ENCODE data around the gene TBC1D22B. TPM values are rescaled to one million over a fixed set of nuclear protein-coding genes. Genes with fewer than 3 reads are reported as not detected.

TBC1D22B gene
- total and polyA plus RNA-seq, 2 of the 13 experiments (the other 11 are each of a cell fraction or from before 2014, with no cell fraction given): 9.7 to 12.9 TPM

GRCh38 chr6:37366910-37367309, 109.3 kb downstream of the TBC1D22B start (continued):
- TF ChIP-seq ZGPAT (CRISPR knock-in tag; IDR thresholded peaks at IDR 0.05) (peak; percentile 33; the same call in 1 of the 2 replicates), CENPX (CRISPR knock-in tag; IDR thresholded peaks at IDR 0.05) (no peak), ZNF496 (CRISPR knock-in tag; IDR thresholded peaks at IDR 0.05; ENCODE audit: insufficient replicate concordance) (no peak), PITX1 (CRISPR knock-in tag; IDR thresholded peaks at IDR 0.05) (no peak), THRA (CRISPR knock-in tag; IDR thresholded peaks at IDR 0.05; ENCODE audit: borderline replicate concordance) (peak; percentile 71; the same call in 1 of the 2 replicates), NR1H2 (CRISPR knock-in tag; IDR thresholded peaks at IDR 0.05; ENCODE audit: borderline replicate concordance, low read depth) (no peak), NCOA2 (CRISPR knock-in tag; IDR thresholded peaks at IDR 0.05) (peak; percentile 64), TFAP4 (IDR thresholded peaks at IDR 0.05; ENCODE audit: borderline replicate concordance, low read depth) (peak; percentile 33; the same call in 1 of the 2 replicates), MAFF (IDR thresholded peaks at IDR 0.05; ENCODE audit: low read depth, low read length) (0 out of 2 replicates have a peak, but pooled peaks have one; percentile 2), CEBPG (CRISPR knock-in tag; IDR thresholded peaks at IDR 0.05) (peak; percentile 17; the same call in 1 of the 2 replicates), RNF2 (conservative IDR thresholded peaks at IDR 0.05; ENCODE audit: low read depth) (no peak), ATF4 (CRISPR knock-in tag; IDR thresholded peaks at IDR 0.05) (peak in 1 of 2 experiments; percentile 51; a peak in 2 of 4 replicates), CEBPB (IDR thresholded peaks at IDR 0.05; ENCODE audit: borderline replicate concordance, low read depth, low read length) (peak; percentile 92), KLF16 (CRISPR knock-in tag; IDR thresholded peaks at IDR 0.05) (0 out of 4 replicates have a peak, but pooled peaks of 1 of the 2 experiments have one; percentile 30), BCL6 (CRISPR knock-in tag; IDR thresholded peaks at IDR 0.05) (peak; percentile 61; the same call in 1 of the 2 replicates), FOXP1 (IDR thresholded peaks at IDR 0.05) (no peak), FOXP1 (CRISPR knock-in tag; IDR thresholded peaks at IDR 0.05) (peak; percentile 43; the same call in 1 of the 2 replicates), EP300 (IDR thresholded peaks at IDR 0.05; ENCODE audit: low read depth in 2 of 2, low read length in 2 of 2) (peak in 1 of 2 experiments; percentile 12; a peak in 1 of 4 replicates), EP300 (CRISPR knock-in tag; IDR thresholded peaks at IDR 0.05; ENCODE audit: borderline replicate concordance) (no peak), KLF6 (CRISPR knock-in tag; IDR thresholded peaks at IDR 0.05) (0 out of 2 replicates have a peak, but pooled peaks have one; percentile 50), PAXIP1 (CRISPR knock-in tag; conservative IDR thresholded peaks at IDR 0.05) (peak; percentile 35), SRSF9 (IDR thresholded peaks at IDR 0.05; ENCODE audit: borderline replicate concordance, insufficient read depth, low read depth, low read length, poor library complexity, severe bottlenecking) (no peak)

Data from HepG2 (cell line).